Activated CD8-positive, alpha-beta memory T cell treated with anti-CD3 and anti-CD28 coated beads, Interleukin-2, amount 10 ng/mL, durations not matched to agents 7 days and 5 days (primary cell): ENCODE data around the gene DNAAF2. TPM values are rescaled to one million over a fixed set of nuclear protein-coding genes. Genes with fewer than 3 reads are reported as not detected.

Source experiments
- total RNA-seq, 2 experiments: library from RNA; stranded (reverse); gene quantifications; one replicate each; pipeline ENCODE4 v1.2.3, GENCODE V29; 2021

DNAAF2 gene
- total RNA-seq, 2 experiments from 2014 or later: 8.7 to 11.5 TPM

Other genes with a start within 250 kb of the DNAAF2 start
- 1,000 to 10,000 TPM; 1,378 to 1,419 TPM for gene RPS29, start 48.9 kb downstream of the DNAAF2 start, total RNA-seq
- 10 to 100 TPM; 64.4 to 71.3 TPM for gene LRR1, start 36.3 kb downstream of the DNAAF2 start, total RNA-seq
- 100 to 1,000 TPM; 245 to 248 TPM for gene RPL36AL, start 14.6 kb downstream of the DNAAF2 start, total RNA-seq
- gene MGAT2, start 14.4 kb downstream of the DNAAF2 start, total RNA-seq: 10 to 100 TPM; 68.4 to 75.9 TPM
- 10 to 100 TPM; 39.9 to 40.2 TPM for gene POLE2, start 53.0 kb upstream of the DNAAF2 start, total RNA-seq
- 1 to 10 TPM; 1.1 to 1.9 TPM for gene KLHDC1, start 57.9 kb upstream of the DNAAF2 start, total RNA-seq
- 10 to 100 TPM; 25.3 to 32.3 TPM for gene KLHDC2, start 132.9 kb upstream of the DNAAF2 start, total RNA-seq
- 10 to 100 TPM; 78.7 to 82.8 TPM for gene NEMF, start 217.5 kb upstream of the DNAAF2 start, total RNA-seq